SK-N-MC (cell line): ENCODE results near the gene IFT43.

Source experiments
- DNase-seq: peaks from one replicate; pipeline ENCODE4 v3.0.0-alpha.2; 2011; ENCODE audit warnings: low read depth, low spot score
- H3K27ac ChIP-seq: fragments of 200-600 bp; sonication (generic); 2 replicates; pipeline ENCODE4 v1.5.1; 2016; ENCODE audit warnings: mixed run types
- H3K36me3 ChIP-seq: fragments of 200-600 bp; sonication (generic); 2 replicates; pipeline ENCODE4 v1.6.1; 2017; ENCODE audit warnings: antibody characterized with exemption, low read length, mixed read lengths; ENCODE audit not compliant: insufficient read depth
- H3K4me3 ChIP-seq: fragments of 200-600 bp; sonication (generic); 2 replicates; pipeline ENCODE4 v1.5.1; 2016
- H3K9ac ChIP-seq: fragments of 200-600 bp; sonication (generic); 2 replicates; pipeline ENCODE4 v1.8.0; 2017; ENCODE audit warnings: mixed run types, mixed read lengths; ENCODE audit not compliant: insufficient read length
- H3K9me3 ChIP-seq: fragments of 200-600 bp; sonication (generic); 2 replicates; pipeline ENCODE4 v1.6.1; 2017; ENCODE audit warnings: low read depth, mild to moderate bottlenecking, antibody characterized with exemption, low read length, moderate library complexity, mixed read lengths
- EZH2 ChIP-seq: fragments of 200-600 bp; sonication (generic); IDR thresholded peaks from one replicate; pipeline ENCODE4 v1.6.1; 2017; ENCODE audit warnings: antibody characterized with exemption
- FOXP2 ChIP-seq: optimal IDR thresholded peaks from 2 replicates; pipeline ENCODE3; 2011; ENCODE audit warnings: mild to moderate bottlenecking, moderate library complexity; ENCODE audit not compliant: insufficient read depth; ENCODE audit errors: extremely low read length, control extremely low read depth
- POLR2AphosphoS5 ChIP-seq: IDR thresholded peaks from 2 replicates; pipeline ENCODE4 v1.6.1; 2012; ENCODE audit warnings: mild to moderate bottlenecking, low read depth, low read length, borderline replicate concordance

IFT43 gene

GRCh38 chr14:75961662-75962061, 23.9 kb upstream of the IFT43 start:
- DNase-seq = no peak
- no peak for TF ChIP-seq FOXP2
- TF ChIP-seq EZH2 = no peak
- TF ChIP-seq POLR2AphosphoS5 = no peak
- H3K9me3 ChIP-seq = no peaks in the 10 kb centered on the region
- no peak overlapping the region for H3K9ac ChIP-seq
- H3K4me3 ChIP-seq = no peak overlapping the region
- H3K36me3 ChIP-seq = peaks cover 72% of the 10 kb centered on the region
- H3K27ac ChIP-seq = no peak overlapping the region

GRCh38 chr14:75967866-75968265, 17.7 kb upstream of the IFT43 start:
- Histone ChIP-seq H3K4me3 (no peak overlapping the region), H3K9ac (no peak overlapping the region), H3K9me3 (no peaks in the 10 kb centered on the region), H3K27ac (no peak overlapping the region), H3K36me3 (peaks cover 77% of the 10 kb centered on the region)
- TF ChIP-seq POLR2AphosphoS5 (no peak), FOXP2 (no peak), EZH2 (no peak)
- no peak for DNase-seq

DNA sequence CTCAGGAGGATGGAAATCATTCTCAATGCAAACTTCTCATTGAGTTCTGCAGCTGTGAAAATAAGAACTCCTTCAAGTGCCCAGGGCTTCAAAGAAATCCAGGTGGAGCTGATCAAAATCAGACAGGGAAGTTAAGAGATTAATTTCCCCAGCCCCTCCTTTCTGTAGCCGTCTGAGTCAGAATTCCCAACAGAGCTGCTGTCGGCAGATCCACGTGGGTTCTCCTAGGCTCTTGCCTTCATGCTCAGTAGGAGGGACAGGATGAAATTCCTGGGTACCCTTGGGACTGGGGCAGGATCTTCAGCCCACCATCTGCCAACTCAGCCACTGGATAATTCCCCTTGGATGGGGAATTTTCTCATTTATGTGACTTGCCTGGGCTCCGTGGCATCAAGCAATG, 17.1 kb upstream of the IFT43 start:
- Histone ChIP-seq H3K4me3 (no peak overlapping the region), H3K27ac (no peak overlapping the region), H3K9ac (no peak overlapping the region), H3K9me3 (no peaks in the 10 kb centered on the region), H3K36me3 (peaks cover 71% of the 10 kb centered on the region)
- DNase-seq = no peak
- TF ChIP-seq FOXP2 (no peak), EZH2 (no peak), POLR2AphosphoS5 (no peak)

DNA sequence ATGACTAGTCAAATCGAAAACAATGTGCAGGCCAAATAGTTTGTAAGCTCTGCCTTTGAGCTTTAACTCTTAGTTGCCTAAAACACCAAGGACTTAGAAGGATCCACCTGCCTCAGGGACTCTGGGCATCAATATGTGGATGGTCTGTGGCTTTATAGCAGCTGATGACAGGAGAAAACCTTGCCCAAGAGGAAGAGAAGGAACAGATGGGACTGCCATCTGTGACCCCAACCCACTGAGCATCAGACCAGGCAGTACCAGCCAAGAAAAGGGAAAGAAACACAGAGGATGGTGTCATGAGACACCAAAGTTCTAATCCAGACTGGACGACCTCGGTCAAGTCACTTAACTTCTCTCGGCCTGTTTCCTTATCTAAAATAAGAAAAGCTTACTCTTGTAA, 16.4 kb upstream of the IFT43 start:
- H3K9me3 ChIP-seq = no peaks in the 10 kb centered on the region
- no peak for DNase-seq
- peaks cover 67% of the 10 kb centered on the region for H3K36me3 ChIP-seq
- H3K4me3 ChIP-seq = no peak overlapping the region
- no peak overlapping the region for H3K9ac ChIP-seq
- no peak overlapping the region for H3K27ac ChIP-seq
- TF ChIP-seq EZH2 (no peak), POLR2AphosphoS5 (no peak), FOXP2 (no peak)

- Histone ChIP-seq H3K27ac (no peak overlapping the region), H3K9me3 (no peaks in the 10 kb centered on the region), H3K36me3 (peaks cover 61% of the 10 kb centered on the region), H3K4me3 (no peak overlapping the region), H3K9ac (no peak overlapping the region)
- no peak for DNase-seq
- TF ChIP-seq FOXP2 (no peak), EZH2 (no peak), POLR2AphosphoS5 (no peak)
These were observed 15.7 kb upstream of the IFT43 start for GRCh38 chr14:75969891-75970290.

- H3K36me3 ChIP-seq = peaks cover 50% of the 10 kb centered on the region; the same call in 1 of the 2 replicates
- H3K27ac ChIP-seq = no peak overlapping the region
- no peak for DNase-seq
- H3K9ac ChIP-seq = no peak overlapping the region
- TF ChIP-seq POLR2AphosphoS5 (no peak), EZH2 (no peak), FOXP2 (no peak)
- H3K4me3 ChIP-seq = no peak overlapping the region
- H3K9me3 ChIP-seq = no peaks in the 10 kb centered on the region
These were observed 14.6 kb upstream of the IFT43 start for GRCh38 chr14:75970989-75971388.

GRCh38 chr14:75971509-75971908, 14.1 kb upstream of the IFT43 start:
- no peak overlapping the region for H3K27ac ChIP-seq
- TF ChIP-seq FOXP2 (no peak), POLR2AphosphoS5 (no peak), EZH2 (no peak)
- H3K4me3 ChIP-seq = no peak overlapping the region
- peaks cover 44% of the 10 kb centered on the region; the same call in 1 of the 2 replicates for H3K36me3 ChIP-seq
- no peaks in the 10 kb centered on the region for H3K9me3 ChIP-seq
- no peak for DNase-seq
- H3K9ac ChIP-seq = no peak overlapping the region

GRCh38 chr14:75972801-75973421, 12.7 kb upstream of the IFT43 start:
- Histone ChIP-seq H3K9me3 (no peaks in the 10 kb centered on the region), H3K9ac (no peak overlapping the region), H3K36me3 (peaks cover 30% of the 10 kb centered on the region; the same call in 1 of the 2 replicates), H3K27ac (no peak overlapping the region), H3K4me3 (no peak overlapping the region)
- no peak for TF ChIP-seq FOXP2
- TF ChIP-seq POLR2AphosphoS5 = no peak
- TF ChIP-seq EZH2 = no peak
- no peak for DNase-seq
